SW480 (cell line): Measurements from ENCODE around the gene HAPLN3.
A peak's percentile ranks its signal among the peaks of the same experiment; 100 is the strongest.

Source experiments
- DNase-seq: peaks from one replicate; pipeline ENCODE4 v3.0.0-alpha.2; 2016; ENCODE audit warnings: low spot score

HAPLN3 gene

DNA sequence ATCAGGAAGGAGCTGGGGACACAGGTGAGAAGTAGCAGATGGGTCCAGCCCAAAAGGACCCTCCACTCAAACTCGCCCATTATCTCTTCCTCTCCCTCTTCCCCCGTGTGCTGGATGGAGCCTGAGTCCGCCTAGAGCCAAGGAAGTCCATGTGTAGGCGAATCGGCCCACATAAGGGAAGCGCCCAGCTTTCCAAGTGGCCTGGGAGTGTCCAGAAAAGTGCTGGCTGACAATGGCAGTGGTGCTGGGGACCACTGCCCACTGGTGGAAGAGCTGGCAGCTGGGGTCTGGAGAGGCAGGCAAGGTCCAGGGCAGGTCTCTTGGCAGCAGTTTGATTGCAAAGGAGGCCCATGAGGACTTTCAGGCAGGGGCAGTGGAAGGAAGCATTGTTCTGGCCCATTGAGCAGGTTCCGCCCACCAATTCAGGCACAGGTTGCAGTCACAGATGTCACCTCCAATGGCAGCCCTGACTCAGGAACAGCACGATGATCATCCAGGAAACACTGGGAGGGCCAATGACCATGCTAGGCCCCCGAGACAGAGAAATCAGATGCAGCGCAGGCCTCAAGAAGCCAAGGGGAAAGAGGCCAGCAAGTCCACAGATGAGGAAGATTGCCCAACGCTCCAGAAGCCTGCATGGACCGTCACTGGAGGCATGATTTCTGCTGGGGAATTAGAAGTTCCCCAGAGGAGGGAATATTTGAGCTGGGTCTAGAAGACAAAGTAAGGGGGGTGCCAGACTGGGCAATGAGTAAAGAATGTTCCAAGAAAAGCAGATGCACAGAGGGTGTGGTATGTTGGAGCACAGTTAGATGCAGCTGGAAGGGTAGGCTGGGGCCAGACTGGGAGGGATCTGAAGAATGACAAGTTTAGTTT is 14.8 kb upstream of the HAPLN3 start:
- DNase-seq, result no peak

DNA sequence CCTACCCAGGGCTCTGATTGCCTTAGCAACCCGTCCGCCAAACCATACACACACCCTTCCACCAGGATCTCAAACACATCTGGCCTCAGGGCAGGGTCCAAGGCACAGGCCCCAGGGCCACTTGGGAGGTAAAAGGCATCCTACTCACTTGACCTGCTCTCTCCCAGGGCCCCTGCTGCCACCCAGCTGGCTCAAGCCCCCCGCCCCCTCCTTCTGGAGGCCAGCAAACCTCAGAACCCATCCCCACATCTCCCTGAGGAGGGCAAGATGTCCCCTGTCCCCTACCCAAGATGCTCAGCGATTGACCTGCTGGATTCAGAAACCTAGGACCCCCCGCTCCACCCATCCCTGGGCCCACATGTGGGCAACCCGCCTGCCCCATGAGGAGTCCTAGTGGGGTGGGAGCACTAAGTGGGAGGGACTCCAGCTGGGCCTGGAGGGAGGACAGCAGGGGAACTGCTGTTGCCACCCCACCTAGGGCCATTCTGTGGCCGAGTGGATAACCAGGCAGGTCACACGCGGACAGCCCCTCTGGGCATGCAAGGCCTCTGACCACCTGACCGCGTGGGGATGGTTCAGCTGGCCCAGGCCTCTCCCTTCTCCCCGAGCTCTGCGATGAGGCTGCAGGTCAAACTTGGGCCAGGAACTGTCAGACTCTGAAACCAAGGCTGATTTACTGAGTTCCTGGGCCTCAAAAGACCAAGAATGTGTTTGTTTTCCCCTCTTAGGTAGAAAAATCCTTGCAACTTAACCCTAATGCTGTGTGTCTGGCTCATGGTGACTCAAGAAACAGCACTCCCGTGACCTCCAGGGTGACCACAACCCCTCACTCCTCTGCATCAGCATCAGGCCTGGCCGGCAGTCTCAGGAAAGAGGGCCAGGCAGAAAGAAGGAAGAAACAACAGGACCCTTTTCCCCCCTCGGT is 13.6 kb upstream of the HAPLN3 start:
- DNase-seq, result no peak

DNA sequence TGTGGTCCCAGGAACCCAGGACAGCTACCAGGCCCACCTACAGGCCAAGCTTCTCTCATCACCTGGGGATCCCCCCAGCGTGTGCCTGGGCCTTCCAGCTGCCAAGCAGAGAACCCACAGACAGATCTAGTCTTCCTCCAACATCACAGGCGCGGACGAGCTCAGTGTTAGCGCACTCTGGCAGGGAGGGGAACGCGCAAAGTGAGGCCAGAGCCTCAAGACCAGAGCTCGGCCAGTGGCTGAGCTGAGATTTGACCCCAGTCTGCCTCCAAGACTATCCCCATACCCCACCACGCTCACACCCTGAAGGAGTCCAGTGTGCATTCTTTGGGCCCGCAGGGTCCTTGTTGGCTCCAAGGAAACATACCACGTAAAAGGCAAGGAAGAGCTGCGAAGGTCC is 12.8 kb upstream of the HAPLN3 start:
- DNase-seq, result no peak

DNA sequence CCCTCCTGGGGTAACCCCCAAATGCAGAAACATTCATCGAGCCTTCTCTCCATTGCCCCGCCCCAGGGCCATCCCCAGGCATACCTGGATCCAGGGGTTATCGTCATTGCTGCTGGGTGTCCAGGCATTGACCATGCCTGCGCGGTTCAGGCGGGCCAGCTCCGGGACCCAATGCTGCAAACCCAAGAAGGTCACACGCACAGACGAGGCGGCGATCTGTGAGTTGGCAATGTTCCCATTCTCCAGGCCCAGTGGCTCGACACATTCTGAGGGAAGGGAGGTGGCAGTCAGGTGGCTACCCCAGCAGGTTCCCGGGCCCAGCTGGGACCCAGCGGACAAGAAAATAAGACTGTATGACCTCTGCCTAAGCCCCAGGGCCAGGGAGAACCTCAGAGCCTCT is 11.8 kb upstream of the HAPLN3 start:
- no peak for DNase-seq

DNA sequence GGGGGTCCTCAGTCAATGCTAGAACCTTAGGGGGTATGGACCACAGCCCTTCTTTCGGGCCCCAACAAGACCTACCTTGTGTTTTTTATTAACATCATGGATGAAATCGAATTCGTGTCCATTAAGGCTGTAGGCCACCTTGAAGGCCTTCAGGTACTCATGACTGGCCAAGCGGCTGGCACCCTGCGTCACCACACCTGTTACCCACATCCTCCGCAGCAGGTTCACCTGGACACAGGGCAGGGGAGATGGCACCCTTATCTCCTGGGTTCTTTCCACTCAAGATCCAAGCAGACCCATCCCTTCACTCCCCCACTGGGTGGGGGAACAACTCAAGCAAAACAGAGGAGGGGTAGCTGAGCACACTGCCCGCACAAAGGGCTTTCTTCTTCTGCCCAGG is 11.2 kb upstream of the HAPLN3 start:
- no peak for DNase-seq

DNA sequence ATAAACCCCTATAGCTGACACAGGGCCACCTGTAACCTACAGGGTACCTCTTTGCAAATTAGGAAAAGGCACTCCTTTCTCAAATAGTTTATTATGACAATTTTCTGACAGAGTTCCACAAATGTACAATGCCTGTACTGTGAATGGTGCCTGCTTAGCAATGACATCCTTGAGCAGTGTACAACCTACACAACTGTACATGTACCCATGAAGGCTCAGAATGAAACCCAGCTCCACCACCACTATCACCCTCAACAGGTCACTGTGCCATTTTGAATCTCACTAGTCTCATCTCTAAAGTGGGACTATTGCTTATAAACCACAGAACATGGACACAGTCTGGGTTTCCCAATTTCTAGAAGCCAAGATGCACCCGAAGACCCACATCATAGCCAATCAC is 10.8 kb upstream of the HAPLN3 start:
- no peak for DNase-seq

DNA sequence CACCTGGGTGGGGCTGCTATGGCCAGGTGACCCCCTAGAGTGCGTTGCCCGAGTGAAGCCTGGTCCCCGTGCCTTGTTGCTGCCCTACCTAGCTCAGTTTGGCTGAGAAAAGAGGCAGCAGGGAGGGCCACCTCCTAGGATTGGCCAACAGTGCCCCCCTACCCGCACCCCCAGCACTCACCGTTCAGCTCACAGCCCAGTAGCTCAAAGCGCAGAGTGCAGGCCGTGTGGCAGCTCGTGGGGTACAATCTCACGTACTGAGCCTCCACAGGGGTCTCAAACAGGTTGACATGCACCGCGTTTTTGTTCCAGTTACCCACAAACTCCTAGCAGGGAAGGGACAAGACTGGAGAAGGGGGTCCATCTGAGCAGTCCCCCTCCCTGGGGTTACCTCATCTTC is 10.2 kb upstream of the HAPLN3 start:
- DNase-seq, result no peak

DNA sequence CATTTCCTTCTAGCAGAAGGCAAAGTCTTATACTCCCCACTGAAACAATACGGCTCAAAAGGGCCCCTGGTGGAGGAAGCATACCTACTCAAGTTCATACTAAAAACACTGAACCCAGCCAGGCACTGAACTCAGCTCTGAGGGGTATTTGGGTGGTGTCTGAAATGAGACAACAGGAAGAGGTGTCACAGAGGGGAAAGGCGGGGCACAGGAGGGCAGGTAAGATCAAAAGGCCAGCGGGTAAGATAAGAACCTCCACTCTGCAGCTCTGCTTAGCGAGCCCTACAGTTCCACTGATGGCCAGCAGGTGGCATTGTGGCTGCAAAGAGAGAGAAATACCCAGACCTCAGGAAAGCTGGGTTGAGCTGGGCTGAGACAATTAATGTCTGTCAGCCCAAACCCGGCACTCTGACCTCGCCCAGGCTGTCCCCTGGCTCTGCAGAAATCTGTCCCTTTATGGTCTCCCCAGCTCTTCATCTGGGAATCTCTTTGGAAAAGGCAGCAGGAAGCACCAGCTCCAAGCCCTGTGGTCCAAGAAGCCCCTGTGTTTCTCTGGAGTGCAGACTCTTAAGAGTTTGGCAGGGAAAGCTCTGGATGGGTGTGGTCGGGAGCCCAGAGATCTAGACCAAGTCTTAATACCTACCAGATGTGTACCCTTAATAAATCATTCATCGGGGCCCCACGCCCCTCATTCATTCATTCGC is 9.4 kb upstream of the HAPLN3 start:
- DNase-seq, result peak; percentile 91

DNA sequence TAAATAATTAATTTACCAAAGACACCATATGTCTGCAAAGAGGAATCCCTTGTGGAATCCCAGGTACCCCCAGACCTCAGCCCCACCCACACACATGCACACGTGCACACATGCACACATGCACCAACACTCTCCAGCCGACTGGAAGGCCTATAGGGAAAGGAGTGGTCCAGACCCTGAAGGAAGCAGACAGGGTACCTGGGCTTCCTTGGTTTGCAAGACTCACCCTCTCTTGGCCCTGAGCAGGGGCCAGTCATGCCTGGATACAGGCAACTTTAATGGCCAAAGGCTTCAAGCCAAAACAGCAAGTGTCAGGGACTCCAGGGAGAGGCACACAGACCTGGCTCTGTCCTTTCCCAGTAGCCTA is 8.9 kb upstream of the HAPLN3 start:
- DNase-seq, result no peak

DNA sequence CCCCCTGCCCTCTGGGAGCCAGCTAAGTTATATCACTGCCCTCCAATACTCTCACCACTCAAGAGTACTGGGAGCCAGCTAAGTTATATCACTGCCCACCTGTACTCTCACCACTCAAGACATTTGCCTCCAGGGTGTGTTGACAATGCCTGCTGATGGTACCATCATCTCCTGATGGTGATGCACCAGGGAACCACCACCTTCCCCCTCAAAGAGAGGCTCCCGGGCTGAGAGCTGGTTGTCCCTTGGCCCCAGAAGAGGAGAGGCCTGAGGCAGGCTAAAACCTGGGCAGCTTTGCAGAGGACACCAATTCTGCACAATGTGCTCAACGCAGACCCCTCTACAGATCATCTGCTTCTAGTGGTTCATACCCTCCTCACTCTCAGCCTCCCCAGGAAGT is 7.5 kb upstream of the HAPLN3 start:
- no peak for DNase-seq

DNA sequence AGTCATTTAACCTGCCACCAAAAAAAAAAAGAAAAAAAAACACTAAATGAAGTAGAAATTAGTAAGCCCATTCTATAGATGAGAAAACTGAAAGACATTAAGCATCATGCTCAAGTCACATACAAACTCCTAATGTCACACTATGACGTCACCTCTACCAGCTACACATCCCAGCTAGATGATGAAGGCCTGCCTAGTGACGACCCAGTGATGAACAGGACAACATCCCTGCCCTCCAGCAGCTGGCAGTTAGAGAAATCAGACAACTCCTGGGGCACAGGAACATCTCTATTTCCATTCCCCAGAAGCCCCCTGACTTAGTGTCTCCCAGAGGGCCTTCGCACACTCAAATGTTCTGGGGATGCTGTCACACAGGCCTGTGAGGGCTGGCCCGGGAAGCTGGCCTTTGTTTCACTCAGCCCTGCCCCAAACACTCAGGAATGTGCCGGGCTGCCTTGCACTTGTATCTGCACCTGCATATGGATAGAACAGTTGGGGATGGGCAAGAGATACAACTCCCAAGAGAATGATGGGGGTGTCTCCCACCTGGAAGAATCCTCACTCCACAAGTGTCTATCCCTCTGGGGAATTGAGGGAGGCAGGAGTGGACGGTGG is 7.0 kb upstream of the HAPLN3 start:
- no peak for DNase-seq

DNA sequence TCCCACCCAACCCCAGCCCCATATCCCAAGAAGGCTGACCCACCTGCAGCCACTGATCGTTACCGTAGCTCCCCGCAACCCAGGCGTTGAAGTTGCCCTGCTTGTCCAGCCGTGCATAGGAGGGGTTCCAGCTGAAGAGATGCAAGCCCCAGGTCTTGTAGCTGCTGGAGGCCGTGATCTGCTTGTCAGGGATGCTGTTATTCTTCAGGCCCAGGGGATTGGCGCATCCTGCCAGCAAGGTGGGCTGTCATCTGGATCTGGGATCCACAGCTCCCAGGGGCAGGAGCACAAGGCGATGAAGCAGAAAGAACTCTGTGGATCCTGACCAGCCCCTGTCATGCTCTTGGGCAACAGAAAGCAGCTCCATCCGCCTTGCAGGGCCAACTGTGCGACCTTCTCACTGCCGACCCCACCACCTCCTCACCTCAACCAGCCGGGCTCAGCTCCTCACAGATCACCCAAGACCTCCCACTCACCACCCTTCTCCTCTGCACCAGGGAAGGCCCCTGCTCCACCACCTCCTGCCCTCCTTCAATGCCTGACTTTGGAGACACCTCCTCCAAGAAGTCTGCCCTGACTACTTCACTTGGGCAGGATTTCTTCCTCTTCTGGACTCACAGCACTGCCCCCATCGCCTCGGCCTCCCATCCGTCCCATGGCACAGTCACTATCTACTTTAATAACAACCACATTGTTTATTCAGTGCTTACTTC is 6.3 kb upstream of the HAPLN3 start:
- no peak for DNase-seq

DNA sequence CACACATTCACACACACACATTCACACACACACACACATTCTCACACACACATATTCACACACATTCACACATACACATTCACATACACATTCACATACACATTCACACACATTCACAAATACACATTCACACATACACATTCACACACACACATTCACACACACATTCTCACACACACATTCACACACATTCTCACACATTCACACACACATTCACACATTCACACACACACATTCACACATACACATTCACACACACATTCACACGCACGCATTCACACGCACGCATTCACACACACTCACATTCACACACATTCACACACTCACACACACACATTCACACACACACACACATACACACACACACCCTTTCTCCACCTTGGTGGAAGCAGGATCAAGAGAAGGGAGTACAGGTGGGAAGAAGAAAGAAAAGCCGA is 5.7 kb upstream of the HAPLN3 start:
- DNase-seq, result no peak

DNA sequence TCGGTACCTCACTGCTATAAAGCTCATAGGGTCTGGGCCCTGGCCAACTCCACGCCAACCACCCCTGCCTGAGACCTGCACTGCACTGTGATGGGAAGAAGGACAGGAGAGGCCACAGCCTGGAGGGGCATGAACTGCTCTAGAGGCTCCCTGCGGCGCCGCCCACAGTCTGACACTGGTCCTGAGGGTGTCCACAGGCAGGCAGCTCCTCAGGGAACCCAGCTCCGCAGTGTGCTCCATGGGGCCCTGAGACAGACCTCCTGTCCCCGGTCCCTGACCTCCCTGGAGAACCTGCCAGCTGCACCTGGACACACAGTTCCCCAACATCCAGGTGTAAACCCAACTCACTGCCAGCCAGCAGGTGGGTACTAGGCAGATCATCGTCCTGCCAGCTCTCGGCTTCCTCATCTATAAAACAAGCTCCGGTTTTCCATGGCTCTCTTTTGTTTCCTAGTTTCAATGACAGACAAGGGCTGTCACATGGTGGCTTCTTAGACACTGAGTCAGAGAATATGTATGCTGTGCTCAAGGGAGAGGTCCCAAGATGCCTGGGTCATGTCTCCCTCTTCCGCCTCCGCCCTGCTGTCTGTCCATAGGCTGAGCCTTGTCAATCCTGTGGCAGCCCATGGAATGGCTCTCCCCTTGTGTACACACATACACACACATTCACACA is 5.1 kb upstream of the HAPLN3 start:
- peak; percentile 50 for DNase-seq

DNA sequence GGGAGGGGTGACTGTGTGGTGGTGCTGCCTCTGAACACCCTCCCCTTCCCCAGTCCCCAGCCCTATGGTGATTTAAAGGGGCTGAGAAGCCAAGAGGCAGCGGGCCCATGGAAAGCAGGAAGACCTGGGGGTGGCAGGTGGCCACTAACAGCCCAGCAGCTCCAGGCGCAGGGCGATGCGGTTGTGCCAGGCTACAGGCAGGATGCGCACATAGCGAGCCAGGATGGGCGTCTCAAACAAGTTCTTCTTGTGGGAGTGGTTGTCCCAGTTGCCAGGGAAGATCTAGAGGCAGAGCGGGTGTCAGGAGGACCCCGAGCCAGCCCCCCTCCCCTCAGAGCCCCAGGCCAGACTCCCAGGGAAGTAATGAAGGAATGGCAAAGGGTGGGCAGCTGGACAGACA is 3.9 kb upstream of the HAPLN3 start:
- no peak for DNase-seq

DNA sequence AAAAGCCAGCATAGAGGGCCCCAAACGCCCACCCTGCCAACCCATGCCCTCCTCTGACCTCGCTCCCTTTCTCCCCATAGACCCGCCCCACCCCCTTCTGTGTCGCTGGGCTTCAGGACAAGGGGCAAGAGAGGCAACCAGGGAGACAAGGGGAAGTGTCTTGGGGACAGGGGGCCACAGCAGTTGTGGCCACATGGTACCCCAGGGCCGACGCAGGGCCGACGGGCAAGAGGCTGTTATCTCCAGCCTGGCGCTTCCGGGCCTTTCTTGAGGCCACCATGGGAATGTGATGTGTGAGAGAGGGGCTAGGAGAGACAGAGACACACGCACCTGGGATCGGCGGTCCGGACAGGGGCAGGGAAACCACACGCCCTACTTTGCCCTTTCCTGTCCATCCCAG is 3.4 kb upstream of the HAPLN3 start:
- no peak for DNase-seq

DNA sequence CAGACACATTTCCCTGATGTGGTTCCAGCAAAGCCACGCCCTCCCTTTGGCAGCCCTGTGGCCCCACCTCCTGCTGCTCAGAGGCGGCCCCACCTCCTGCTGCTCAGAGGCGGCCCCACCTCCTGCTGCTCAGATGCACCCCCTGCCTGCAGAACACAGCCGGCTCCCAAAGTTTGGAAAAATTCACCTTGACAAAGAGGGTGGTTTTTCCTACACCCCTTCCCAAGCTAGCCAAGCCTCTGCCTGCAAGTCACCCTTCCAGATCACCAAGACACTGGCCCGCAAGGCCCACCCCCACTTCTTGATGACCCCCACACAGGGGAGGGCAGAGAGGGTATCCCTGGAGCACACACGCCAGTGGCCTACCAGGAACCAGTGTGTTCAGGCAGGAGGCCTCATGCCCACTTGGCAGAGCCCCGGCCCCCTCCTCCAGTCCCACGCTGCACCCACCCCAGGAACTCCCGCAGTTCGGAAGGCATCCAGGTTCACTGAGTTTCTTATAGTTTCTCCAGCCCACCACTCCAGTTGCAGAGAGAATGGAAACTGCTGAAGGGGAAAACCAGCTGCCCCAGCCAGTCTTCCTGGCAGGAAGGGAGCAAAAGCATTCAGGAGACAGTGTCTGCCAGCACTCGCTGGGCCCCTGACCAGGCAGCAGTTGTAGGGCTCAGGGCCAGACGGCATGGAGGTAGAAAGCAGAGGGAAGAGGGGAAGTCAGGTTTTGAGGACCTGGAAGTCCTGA is 2.3 kb upstream of the HAPLN3 start:
- peak; percentile 81 for DNase-seq

DNA sequence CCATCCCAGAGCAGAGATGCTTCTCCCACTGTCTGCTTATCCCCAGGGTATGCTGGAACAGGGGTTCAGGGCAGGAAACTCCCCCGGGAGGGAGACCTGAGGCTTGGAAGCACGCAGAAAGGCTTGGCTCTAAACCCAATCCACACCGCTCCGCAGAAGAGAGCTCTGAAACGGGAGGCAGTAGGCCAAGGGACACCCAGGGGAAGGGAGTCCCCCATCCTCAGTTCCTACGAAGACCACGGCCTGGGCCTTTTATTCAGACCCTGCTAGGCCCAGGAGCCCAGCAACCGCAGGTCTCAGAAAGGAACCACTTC is 1.8 kb upstream of the HAPLN3 start:
- DNase-seq, result no peak

DNA sequence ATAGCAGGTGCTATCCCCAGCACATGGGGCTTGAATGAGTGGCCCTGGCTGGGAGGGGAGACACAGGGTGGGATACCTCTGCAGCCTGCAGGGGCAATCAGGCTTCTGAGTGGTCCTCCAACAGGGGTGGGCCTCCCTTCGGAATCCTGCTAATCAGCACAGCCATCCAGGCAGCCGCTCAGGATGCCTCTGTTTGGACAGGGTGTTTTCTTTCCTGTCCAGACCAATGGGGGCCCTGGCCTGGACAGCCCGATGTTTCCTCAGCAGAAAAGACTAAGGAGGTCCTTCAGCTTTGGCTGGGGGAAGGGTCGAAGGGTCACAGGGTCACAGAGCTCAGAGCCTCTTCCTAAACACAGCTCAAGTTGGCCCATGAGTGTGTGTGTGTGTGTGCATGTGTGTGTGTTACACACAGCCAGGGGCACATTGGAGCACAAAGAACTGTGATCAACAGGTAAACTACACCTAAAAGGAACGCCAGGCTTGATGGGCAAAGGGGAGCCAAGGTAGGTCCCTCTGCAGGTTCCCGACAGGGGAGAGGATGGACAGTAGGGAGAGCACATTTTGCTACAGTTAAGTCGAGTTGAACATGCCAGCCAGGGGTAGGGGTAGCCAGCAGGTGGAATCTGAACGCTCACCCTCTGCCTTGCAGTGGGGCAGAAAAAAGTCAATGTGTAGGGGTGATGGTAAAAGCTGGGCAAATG is 1.1 kb upstream of the HAPLN3 start:
- no peak for DNase-seq

DNA sequence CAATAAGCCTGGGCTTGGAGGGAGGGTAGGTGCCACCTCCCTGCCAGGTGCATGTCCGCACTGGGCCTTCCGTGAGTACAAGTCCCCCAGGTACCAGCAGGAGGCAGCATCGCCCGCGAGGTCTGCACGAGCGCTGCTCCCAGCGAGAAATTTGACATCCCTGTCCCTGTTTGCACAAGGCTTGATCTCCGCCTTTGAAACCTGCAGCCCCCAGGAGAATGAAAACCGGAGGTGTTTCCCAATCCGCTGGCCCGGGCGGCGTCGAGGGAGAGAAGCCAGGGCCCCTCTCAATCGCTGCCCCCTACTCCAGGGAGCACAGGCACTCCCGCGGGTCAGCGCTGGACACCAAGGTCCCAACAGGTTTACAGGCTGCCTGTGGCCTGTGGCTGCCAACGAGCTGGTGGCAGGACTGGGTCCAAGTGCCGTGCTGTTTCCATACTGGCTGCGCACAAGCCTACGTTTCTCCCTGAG is 961 bp downstream of the HAPLN3 start:
- no peak for DNase-seq
